ENCODE measurements around the gene ATAT1. TPM values are rescaled to one million over a fixed set of nuclear protein-coding genes. Genes with fewer than 3 reads are reported as not detected.

The ATAT1 gene
- total and polyA plus RNA-seq, 2 of the 13 experiments (the other 11 are each of a cell fraction or from before 2014, with no cell fraction given): 9.2 to 23.6 TPM

DNA sequence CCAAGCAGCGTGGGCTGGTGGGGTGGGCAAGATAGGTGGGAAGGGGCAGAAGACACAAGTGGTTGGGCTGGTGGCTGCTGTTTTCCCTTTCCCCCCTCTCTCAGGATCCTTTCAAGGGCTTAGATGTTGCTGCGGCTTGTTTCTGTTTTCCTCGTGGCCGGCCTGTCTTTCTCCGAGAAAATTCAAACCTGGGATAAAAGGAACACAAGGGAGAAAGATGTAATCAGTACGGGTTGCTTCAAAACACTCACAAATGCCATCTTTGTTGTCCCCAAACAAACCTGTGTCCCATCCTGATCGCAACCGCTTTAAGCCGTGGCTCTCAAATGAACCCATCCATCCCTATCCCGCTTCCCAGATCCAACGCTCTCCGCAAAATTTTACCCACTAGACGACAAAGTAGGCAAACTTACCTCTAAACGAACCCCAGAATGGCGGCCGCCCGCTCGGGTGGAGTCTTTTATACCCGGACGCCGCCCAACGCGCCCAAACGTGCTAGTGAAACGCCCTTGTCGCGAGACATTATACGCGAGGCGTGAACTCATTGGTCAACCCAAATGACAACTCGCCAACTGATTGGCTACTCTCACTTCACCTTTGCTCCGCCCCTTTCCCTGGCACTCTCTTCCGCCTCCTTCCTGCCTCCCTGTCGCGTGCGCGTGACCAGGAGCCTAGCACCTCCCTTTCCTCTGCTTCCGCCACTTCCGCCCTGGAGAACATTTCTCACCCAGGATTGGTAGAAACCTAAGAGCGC is 9.7 kb upstream of the ATAT1 start, which contains the start of gene PPP1R10 (continued):
- TF ChIP-seq, protein P1, sequence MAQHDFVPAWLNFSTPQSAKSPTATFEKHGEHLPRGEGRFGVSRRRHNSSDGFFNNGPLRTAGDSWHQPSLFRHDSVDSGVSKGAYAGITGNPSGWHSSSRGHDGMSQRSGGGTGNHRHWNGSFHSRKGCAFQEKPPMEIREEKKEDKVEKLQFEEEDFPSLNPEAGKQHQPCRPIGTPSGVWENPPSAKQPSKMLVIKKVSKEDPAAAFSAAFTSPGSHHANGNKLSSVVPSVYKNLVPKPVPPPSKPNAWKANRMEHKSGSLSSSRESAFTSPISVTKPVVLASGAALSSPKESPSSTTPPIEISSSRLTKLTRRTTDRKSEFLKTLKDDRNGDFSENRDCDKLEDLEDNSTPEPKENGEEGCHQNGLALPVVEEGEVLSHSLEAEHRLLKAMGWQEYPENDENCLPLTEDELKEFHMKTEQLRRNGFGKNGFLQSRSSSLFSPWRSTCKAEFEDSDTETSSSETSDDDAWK (CRISPR knock-in tag; IDR thresholded peaks at IDR 0.05): no peak
- peak; percentile 99; the same call in 1 of the 2 replicates for TF ChIP-seq ELF4 (CRISPR knock-in tag; IDR thresholded peaks at IDR 0.05; ENCODE audit: borderline replicate concordance)
- TF ChIP-seq NBN (conservative IDR thresholded peaks at IDR 0.05): no peak
- TF ChIP-seq ZNF737 (CRISPR knock-in tag; IDR thresholded peaks at IDR 0.05; ENCODE audit: borderline replicate concordance): no peak
- TF ChIP-seq RBFOX2 (IDR thresholded peaks at IDR 0.05; ENCODE audit: low read depth, low read length): peak; percentile 94
- TF ChIP-seq PITX1 (CRISPR knock-in tag; IDR thresholded peaks at IDR 0.05): no peak
- TF ChIP-seq ZNF83 (CRISPR knock-in tag; IDR thresholded peaks at IDR 0.05; ENCODE audit: borderline replicate concordance): 0 out of 2 replicates have a peak, but pooled peaks have one; percentile 87
- TF ChIP-seq, protein P2, sequence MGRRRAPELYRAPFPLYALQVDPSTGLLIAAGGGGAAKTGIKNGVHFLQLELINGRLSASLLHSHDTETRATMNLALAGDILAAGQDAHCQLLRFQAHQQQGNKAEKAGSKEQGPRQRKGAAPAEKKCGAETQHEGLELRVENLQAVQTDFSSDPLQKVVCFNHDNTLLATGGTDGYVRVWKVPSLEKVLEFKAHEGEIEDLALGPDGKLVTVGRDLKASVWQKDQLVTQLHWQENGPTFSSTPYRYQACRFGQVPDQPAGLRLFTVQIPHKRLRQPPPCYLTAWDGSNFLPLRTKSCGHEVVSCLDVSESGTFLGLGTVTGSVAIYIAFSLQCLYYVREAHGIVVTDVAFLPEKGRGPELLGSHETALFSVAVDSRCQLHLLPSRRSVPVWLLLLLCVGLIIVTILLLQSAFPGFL (CRISPR knock-in tag; IDR thresholded peaks at IDR 0.05): no peak
- peak; percentile 62; the same call in 1 of the 2 replicates for TF ChIP-seq ZNF878 (CRISPR knock-in tag; IDR thresholded peaks at IDR 0.05)
- TF ChIP-seq ZNF557 (CRISPR knock-in tag; IDR thresholded peaks at IDR 0.05): peak; percentile 58; the same call in 1 of the 2 replicates
- no peak; the same call in 1 of the 2 replicates for TF ChIP-seq ZNF670 (CRISPR knock-in tag; IDR thresholded peaks at IDR 0.05; ENCODE audit: borderline replicate concordance)
- TF ChIP-seq POLR2G (IDR thresholded peaks at IDR 0.05; ENCODE audit: low read depth, low read length): peak; percentile 99
- TF ChIP-seq, protein P3, sequence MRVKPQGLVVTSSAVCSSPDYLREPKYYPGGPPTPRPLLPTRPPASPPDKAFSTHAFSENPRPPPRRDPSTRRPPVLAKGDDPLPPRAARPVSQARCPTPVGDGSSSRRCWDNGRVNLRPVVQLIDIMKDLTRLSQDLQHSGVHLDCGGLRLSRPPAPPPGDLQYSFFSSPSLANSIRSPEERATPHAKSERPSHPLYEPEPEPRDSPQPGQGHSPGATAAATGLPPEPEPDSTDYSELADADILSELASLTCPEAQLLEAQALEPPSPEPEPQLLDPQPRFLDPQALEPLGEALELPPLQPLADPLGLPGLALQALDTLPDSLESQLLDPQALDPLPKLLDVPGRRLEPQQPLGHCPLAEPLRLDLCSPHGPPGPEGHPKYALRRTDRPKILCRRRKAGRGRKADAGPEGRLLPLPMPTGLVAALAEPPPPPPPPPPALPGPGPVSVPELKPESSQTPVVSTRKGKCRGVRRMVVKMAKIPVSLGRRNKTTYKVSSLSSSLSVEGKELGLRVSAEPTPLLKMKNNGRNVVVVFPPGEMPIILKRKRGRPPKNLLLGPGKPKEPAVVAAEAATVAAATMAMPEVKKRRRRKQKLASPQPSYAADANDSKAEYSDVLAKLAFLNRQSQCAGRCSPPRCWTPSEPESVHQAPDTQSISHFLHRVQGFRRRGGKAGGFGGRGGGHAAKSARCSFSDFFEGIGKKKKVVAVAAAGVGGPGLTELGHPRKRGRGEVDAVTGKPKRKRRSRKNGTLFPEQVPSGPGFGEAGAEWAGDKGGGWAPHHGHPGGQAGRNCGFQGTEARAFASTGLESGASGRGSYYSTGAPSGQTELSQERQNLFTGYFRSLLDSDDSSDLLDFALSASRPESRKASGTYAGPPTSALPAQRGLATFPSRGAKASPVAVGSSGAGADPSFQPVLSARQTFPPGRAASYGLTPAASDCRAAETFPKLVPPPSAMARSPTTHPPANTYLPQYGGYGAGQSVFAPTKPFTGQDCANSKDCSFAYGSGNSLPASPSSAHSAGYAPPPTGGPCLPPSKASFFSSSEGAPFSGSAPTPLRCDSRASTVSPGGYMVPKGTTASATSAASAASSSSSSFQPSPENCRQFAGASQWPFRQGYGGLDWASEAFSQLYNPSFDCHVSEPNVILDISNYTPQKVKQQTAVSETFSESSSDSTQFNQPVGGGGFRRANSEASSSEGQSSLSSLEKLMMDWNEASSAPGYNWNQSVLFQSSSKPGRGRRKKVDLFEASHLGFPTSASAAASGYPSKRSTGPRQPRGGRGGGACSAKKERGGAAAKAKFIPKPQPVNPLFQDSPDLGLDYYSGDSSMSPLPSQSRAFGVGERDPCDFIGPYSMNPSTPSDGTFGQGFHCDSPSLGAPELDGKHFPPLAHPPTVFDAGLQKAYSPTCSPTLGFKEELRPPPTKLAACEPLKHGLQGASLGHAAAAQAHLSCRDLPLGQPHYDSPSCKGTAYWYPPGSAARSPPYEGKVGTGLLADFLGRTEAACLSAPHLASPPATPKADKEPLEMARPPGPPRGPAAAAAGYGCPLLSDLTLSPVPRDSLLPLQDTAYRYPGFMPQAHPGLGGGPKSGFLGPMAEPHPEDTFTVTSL (CRISPR knock-in tag; IDR thresholded peaks at IDR 0.05; ENCODE audit: borderline replicate concordance): no peak
- no peak; the same call in 1 of the 2 replicates for TF ChIP-seq HDAC1 (CRISPR knock-in tag; IDR thresholded peaks at IDR 0.05)
- peak; percentile 44; the same call in 1 of the 2 replicates for TF ChIP-seq ZBTB7B (CRISPR knock-in tag; IDR thresholded peaks at IDR 0.05)
- TF ChIP-seq ZNF841 (CRISPR knock-in tag; IDR thresholded peaks at IDR 0.05; ENCODE audit: borderline replicate concordance): no peak
- 0 out of 2 replicates have a peak, but pooled peaks have one; percentile 65 for TF ChIP-seq ZFAT (CRISPR knock-in tag; conservative IDR thresholded peaks at IDR 0.05)
- TF ChIP-seq TOE1 (CRISPR knock-in tag; IDR thresholded peaks at IDR 0.05): no peak
- TF ChIP-seq HOXA5 (CRISPR knock-in tag; IDR thresholded peaks at IDR 0.05): 0 out of 2 replicates have a peak, but pooled peaks have one; percentile 41
- TF ChIP-seq ZNF891 (CRISPR knock-in tag; IDR thresholded peaks at IDR 0.05): no peak; the same call in 1 of the 2 replicates
- TF ChIP-seq HOXA7 (CRISPR knock-in tag; IDR thresholded peaks at IDR 0.05): no peak
